SK-N-MC (cell line): ENCODE measurements around the gene TMEM119.

Source experiments
- EZH2 ChIP-seq: fragments of 200-600 bp; sonication (generic); IDR thresholded peaks from one replicate; pipeline ENCODE4 v1.6.1; 2017; ENCODE audit warnings: antibody characterized with exemption
- FOXP2 ChIP-seq: optimal IDR thresholded peaks from 2 replicates; pipeline ENCODE3; 2011; ENCODE audit warnings: mild to moderate bottlenecking, moderate library complexity; ENCODE audit not compliant: insufficient read depth; ENCODE audit errors: extremely low read length, control extremely low read depth
- POLR2AphosphoS5 ChIP-seq: IDR thresholded peaks from 2 replicates; pipeline ENCODE4 v1.6.1; 2012; ENCODE audit warnings: mild to moderate bottlenecking, low read depth, low read length, borderline replicate concordance

GRCh38 chr12:108563804-108564151, 34.1 kb downstream of the TMEM119 start:
- TF ChIP-seq POLR2AphosphoS5 (no peak), EZH2 (no peak), FOXP2 (no peak)
